HCT116 (cell line): Measurements from ENCODE around the gene RBPJ.

ENCODE experiments used
- CEBPB ChIP-seq: IDR thresholded peaks from 2 replicates; pipeline ENCODE4 v1.6.1; 2012; ENCODE audit warnings: low read depth
- EZH2 ChIP-seq: fragments of 200-600 bp; sonication (generic); IDR thresholded peaks from 2 replicates; pipeline ENCODE4 v1.6.1; 2017; ENCODE audit warnings: antibody characterized with exemption, mixed run types
- EZH2phosphoT487 ChIP-seq: fragments of 200-600 bp; IDR thresholded peaks from 2 replicates; pipeline ENCODE4 v1.6.1; 2018; ENCODE audit warnings: antibody characterized with exemption, borderline replicate concordance
- FOSL1 ChIP-seq: IDR thresholded peaks from 2 replicates; pipeline ENCODE4 v1.6.1; 2012; ENCODE audit warnings: low read depth
- POLR2A ChIP-seq: IDR thresholded peaks from 2 replicates; pipeline ENCODE4 v1.7.0; 2011; ENCODE audit warnings: borderline replicate concordance; ENCODE audit not compliant: insufficient read depth, insufficient read length; ENCODE audit errors: extremely low read depth
- POLR2AphosphoS5 ChIP-seq: IDR thresholded peaks from 2 replicates; pipeline ENCODE4 v1.6.1; 2011; ENCODE audit warnings: mild to moderate bottlenecking, low read depth, low read length, moderate library complexity
- SIN3A ChIP-seq: IDR thresholded peaks from 2 replicates; pipeline ENCODE4 v1.6.1; 2012; ENCODE audit warnings: low read depth
- TF ChIP-seq, protein P1 (sequence below), 3 experiments: fragments of 200-600 bp in 1 of 3; sonication (generic) in 1 of 3; IDR thresholded peaks in 2 of 3; conservative IDR thresholded peaks in 1 of 3; 2 replicates each; pipeline ENCODE4 v1.5.1; 2012 to 2017; ENCODE audit warnings: low read depth in 2 of 3, low read length in 2 of 3, antibody characterized with exemption in 1 of 3, borderline replicate concordance in 1 of 3, control low read depth in 1 of 3, mild to moderate bottlenecking in 1 of 3, mixed read lengths in 1 of 3, mixed run types in 1 of 3, moderate library complexity in 1 of 3; ENCODE audit not compliant: insufficient read depth in 1 of 3

DNA sequence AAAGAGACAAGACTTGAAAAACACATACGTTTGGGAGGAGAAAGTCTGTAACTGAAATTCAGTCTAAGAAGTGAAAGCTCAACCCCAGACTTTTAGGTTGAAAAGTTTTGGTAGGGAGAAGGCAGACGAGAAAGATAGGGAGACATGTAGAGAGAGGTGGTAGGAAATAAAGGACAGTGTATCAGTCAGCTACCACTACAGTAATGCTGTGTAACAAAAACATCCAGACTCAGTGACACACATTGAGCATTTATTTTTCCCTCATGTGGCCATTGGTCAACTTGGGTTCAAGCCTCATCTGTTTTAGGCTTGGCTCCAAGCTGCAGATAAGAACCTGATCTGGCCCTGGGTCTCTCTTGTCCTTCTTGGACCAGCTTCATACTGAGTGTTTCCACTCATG, 142.6 kb downstream of the RBPJ start:
- TF ChIP-seq POLR2A, result no peak
- no peak for TF ChIP-seq EZH2
- TF ChIP-seq, protein P1, sequence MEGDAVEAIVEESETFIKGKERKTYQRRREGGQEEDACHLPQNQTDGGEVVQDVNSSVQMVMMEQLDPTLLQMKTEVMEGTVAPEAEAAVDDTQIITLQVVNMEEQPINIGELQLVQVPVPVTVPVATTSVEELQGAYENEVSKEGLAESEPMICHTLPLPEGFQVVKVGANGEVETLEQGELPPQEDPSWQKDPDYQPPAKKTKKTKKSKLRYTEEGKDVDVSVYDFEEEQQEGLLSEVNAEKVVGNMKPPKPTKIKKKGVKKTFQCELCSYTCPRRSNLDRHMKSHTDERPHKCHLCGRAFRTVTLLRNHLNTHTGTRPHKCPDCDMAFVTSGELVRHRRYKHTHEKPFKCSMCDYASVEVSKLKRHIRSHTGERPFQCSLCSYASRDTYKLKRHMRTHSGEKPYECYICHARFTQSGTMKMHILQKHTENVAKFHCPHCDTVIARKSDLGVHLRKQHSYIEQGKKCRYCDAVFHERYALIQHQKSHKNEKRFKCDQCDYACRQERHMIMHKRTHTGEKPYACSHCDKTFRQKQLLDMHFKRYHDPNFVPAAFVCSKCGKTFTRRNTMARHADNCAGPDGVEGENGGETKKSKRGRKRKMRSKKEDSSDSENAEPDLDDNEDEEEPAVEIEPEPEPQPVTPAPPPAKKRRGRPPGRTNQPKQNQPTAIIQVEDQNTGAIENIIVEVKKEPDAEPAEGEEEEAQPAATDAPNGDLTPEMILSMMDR (IDR thresholded peaks at IDR 0.05 in 2 of 3, conservative IDR thresholded peaks at IDR 0.05 in 1 of 3; ENCODE audit: borderline replicate concordance in 1 of 3, insufficient read depth in 1 of 3, low read depth in 2 of 3, low read length in 2 of 3), result no peak
- no peak for TF ChIP-seq EZH2phosphoT487
- TF ChIP-seq POLR2AphosphoS5, result no peak
- TF ChIP-seq CEBPB, result no peak
- TF ChIP-seq FOSL1, result no peak
- no peak for TF ChIP-seq SIN3A
